CD4-positive, alpha-beta T cell treated with Interleukin-2 at 100 ng/mL for 4 hours (primary cell): ENCODE measurements around the gene TMEM182.

Source experiments
- DNase-seq: peaks from one replicate; pipeline ENCODE4 v3.0.0-alpha.2; 2020; ENCODE audit warnings: low spot score

TMEM182 gene, protein sequence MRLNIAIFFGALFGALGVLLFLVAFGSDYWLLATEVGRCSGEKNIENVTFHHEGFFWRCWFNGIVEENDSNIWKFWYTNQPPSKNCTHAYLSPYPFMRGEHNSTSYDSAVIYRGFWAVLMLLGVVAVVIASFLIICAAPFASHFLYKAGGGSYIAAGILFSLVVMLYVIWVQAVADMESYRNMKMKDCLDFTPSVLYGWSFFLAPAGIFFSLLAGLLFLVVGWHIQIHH

GRCh38 chr2:102761763-102762162 lies at the start of gene TMEM182:
TMEM182 (plus strand) TSS chr2:102762031; CDS start chr2:102762218, 187 bp downstream.
- no peak for DNase-seq

DNA sequence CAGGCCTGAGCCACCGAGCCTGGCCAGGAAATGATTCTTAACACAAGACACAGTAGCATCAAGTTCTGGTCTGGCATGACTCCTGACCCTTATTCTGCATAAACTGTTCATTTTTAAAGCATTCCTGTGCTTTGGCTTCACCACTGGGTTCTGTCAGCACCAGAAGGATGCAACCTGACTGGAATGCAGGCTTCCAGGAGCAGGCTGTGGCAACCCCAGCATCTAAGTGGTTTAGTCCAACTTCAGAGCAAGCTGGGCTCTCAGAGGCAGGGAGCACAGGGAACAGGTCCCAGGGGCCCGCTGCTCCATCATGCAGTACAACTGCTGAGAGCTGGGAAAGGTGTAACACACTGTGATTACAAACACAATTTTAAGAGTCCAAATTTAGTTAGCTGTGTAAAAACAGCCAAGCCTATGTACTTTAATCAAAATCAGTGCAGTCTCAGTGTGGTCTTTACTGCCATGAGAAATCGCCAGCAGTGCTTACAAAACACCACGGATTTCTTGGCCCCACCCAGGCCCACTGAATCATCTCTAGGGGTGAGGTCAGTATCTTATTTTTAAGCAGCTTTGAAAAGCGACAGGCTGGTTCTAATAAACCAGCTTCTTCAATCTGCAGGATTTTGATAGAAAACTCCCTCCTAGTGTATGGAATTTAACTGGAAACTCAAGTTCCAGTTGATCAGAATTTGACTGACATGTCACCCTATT lies 44.4 kb upstream of the TMEM182 start:
- DNase-seq, result no peak

GRCh38 chr2:102718387-102719316 lies 43.2 kb upstream of the TMEM182 start:
- DNase-seq, result no peak

GRCh38 chr2:102724016-102724490 lies 37.8 kb upstream of the TMEM182 start:
- DNase-seq, result no peak

- DNase-seq, result no peak
Measured at GRCh38 chr2:102724553-102724952, 37.3 kb upstream of the TMEM182 start.

GRCh38 chr2:102726128-102727087 lies 35.4 kb upstream of the TMEM182 start:
- DNase-seq, result no peak

GRCh38 chr2:102735416-102736109 lies 26.3 kb upstream of the TMEM182 start:
- no peak for DNase-seq

DNA sequence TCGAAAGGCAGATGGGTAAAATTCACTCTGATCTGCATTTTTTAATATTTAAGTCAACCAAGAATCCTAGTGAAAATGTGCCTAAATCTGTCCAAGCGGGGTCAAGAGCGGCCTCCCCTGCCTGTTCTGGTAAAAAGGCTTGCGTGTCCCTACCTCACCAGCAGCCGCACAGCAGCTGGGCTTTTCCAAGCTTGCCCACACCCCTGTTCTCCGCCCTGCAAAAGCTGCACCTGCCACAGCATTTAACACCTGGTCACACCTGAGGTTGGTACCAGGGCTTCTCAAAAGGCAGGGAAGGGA lies 25.8 kb upstream of the TMEM182 start:
- DNase-seq, result no peak

DNA sequence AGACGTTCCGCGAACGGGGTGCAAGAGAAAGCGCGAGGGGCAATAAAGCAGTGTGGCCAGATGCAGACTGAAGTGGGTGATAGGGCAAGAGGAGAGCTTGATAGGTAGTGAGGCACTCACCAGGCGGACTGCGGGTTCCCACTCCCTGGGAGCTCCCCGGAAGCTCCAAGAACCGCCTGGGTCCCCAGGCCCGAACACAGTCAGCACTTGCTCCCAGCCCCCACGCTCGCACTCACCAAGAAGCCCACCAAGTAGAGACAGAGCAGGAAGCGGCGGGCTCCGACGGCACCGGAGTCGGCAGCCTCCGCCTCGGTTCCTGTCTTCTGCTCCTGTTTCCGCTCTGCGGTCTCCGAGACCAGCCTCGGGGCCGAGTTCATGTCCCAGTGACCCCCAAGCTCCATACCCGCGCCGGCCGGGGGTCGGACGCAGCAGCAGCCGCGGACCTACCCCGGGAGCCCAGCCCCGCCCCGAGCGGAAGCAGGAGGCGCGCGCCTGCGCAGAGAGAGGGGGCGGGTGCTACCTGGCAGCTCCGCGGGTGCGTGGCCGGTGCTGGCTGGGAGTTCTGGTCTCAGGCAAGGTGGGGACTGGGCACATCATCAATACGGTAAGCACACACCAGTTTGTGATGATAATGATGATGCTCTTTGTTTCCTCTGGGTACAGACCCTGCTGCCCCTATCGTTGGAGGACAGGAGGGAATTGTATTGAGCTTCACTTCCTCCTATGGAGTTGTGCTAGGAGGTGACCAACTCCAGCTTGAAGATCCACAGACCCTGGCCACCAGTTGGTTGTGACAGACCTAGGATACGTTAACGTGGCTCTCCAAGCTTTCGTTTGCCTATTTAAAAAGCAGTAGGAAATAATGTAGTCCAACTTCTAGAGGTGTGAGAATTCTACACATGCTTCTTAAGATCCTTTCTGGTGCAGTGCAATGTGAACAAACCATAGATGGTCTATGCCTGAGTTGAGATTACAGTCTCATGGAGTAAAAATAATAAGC lies 25.1 kb upstream of the TMEM182 start:
- DNase-seq, result peak; percentile 81

- DNase-seq, result no peak
Measured at GRCh38 chr2:102737431-102737830, 24.4 kb upstream of the TMEM182 start.

GRCh38 chr2:102743259-102743658 lies 18.6 kb upstream of the TMEM182 start:
- DNase-seq, result no peak

DNA sequence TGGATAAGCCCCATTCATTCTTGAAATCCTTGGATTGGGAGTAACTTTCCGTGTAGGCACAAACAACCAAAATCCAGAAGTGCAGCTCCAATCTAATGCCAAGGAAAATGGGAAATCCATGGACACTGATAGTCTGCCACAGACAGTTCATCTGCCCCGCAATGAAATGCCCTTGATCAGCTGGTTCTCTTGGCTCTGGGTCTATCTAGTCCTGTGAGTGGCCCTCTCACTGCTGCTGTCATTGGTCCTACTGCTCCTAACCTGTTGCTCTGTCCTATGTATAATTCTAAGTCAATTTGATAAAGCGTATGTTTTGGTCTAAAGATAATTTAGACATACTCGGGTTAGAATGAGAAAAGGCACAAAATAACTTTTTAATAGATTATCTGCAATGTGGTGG lies 13.7 kb upstream of the TMEM182 start:
- DNase-seq, result no peak

DNA sequence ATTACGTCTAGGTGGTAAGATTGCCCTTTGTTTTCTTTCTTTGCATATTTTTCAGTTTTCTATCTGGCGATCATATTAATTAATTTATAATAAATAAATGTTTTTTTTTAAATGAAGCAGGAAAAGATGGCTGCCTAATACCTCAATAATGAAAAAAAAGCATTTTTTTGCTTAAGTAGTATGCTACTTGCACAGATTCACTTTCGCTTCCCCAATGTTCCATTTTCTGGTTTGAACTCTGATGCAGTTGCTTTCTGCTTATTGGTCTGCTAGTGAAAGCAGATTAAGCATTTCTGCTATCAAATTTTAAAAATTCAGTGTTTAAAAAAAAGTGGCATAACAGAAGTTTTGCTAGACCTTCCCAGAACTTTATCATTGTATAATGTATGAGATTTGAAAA lies 11.9 kb upstream of the TMEM182 start:
- no peak for DNase-seq

DNA sequence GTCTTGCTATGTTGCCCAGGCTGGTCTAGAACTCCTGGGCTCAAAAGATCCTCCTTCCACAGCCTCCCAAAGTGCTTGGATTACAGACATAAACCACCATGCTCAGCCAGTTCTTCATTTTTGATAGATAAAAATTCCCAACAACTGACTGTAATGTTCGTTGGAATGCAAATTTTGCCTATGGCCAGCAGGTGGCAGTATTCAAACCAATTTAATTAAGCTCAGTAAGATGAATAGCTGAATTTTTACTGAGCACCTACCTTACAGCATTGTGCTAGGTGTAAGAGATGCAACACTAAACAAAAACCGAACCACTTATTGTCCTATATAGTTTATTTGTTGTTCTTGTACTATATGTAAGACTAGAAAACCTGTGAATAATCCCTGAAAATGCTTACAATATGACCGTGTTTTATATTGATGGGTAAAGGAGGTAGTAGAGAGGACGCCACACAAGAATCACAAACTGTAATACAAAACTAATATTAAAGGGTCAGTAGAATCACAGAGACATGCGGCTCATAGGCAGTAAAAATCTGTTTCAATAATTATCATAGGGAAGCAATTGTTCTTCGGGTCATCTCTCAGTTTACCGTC lies 8.2 kb upstream of the TMEM182 start:
- peak; percentile 55 for DNase-seq

- no peak for DNase-seq
Measured at GRCh38 chr2:102754456-102755145, 7.2 kb upstream of the TMEM182 start.

DNA sequence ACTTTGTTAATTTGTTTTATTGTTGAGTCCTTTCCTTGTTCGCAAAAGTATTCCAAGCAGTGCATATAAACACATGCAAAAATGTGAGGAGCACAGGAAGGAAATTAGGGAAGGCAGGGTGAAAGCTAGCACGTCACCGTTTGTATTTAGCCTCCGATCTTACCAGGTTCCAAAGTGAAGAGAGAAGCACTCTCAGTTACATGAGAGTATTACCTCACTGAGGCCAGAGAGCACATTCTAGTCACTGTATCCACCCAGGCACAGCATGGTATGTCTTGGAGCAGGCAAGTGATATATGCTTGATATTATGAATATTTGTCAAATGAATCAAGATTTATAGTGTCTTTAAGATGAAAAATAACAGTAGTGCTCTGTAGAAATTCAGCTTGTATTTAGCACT lies 6.5 kb upstream of the TMEM182 start:
- no peak for DNase-seq

DNA sequence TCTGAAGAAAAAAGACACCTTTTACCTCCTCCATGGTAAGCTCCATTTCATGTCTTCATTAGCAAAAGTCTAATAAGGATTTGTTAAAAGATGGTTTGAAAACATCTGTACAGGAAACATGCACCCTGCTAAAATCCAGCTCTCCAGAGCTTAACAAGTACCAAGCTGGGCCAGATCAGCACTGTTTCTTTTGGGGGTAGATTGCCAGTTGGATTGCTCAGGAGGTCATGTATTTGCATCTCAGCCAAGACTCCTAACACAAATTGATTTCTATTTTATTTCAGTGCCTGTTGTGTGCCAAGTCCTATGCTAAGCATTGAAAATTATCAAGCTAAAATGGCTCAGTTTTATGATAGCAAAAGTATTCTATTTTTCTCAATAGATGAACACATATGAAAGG lies 3.4 kb upstream of the TMEM182 start:
- no peak for DNase-seq

- no peak for DNase-seq
Measured at GRCh38 chr2:102764083-102764482, 2.3 kb downstream of the TMEM182 start.

DNA sequence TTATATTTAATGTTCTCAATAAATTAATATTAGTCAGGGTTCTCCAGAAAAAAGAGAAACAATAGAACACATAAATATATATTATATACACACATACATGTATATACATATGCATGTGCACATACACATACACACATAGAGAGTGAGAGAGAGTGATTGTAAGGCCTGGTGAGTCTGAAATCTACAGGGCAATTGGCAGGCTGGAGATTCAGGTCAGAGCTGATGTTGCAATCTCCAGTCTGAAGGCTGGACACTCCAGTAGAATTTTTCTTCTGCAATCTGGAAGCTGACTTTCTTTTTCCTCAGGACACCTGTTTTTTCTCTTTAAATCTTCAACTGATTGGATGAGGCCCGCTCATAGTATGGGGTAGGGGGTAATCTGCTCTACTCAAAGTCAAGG lies 3.2 kb downstream of the TMEM182 start:
- DNase-seq, result no peak
